Right forelimb (tissue), 1 donor: ENCODE results near the gene ENOX1.

Experiments
- DNase-seq: peaks from one replicate; pipeline ENCODE4 v3.0.0-alpha.2; 2018

Gene ENOX1

DNA sequence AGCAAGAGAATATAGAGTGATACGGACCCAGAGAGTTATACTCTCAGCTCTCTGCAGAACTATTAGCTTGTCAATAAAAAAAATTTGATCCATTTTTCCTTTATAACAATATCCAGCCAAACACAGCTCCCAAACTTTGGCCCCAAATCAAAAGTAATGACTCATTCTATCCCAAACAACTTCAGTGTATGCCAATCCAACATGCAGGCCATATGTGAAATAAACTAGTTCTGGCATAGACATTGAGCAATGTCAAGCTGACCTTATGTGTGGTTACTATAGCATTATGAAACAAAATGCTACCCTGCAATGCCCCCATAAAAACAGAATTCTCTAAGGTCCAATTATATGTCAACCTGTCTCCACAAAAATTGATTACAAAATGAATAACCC lies 553.9 kb downstream of the ENOX1 start:
- DNase-seq, result no peak

GRCh38 chr13:43232144-43232872 lies 554.5 kb downstream of the ENOX1 start:
- no peak for DNase-seq

DNA sequence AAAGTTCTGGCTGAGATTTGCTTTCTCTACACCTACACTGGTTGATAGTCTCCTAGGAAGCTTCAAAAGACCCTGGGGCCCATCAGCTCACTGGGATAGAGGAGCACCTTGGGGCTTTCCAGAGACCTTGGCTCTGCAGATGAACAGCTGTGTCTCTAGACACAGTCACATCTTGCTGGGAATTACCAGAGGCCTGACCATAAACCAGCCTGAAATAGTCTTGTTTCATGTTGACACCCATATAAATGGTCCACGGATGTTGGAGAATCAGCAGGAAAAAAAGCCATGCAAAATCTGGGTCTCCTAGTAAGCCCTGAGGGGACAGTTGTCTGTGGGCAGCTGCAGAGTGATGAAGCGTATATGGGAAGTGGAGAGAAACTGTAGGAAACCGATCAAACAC lies 555.8 kb downstream of the ENOX1 start:
- DNase-seq, result no peak

DNA sequence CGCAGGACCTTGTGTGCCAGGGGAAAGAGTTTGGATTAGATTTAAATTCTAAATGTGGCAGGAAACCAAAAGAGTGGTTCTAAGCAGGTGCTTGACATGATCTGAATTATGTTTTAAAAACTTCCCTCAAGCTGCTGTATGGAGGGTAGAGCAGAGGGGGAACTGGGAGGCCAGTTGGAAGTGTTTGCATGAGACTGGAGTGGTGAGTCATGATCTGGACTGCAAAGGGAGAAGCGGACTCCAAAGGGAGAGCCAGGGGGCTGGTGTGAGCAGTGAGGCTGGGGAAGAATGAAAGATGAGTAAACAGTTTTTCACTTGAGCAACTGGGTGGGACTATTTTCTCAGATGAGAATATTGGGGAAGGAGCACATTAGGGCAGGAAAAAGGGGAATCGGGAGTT lies 557.3 kb downstream of the ENOX1 start:
- no peak for DNase-seq

- DNase-seq, result no peak
Observed at GRCh38 chr13:43227721-43228120, 559.1 kb downstream of the ENOX1 start.

DNA sequence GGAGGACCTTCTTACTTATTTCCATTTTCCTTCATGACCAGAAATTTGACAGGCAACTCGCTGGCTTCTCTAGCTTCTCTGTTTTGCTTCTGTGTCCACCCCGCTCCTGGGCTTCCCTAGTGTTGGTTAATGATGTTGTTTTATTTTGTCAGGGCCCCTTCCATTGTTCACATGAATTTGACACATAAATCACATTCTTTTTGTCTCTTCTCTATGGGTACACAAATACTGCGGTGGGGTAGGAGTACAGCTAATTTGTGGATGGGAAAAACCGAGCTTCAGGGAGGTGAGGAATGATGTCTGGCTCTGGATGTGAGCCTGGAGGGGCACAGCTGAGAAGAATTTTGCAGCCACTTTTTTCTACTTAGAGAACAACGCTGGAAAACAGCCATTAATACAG lies 563.6 kb downstream of the ENOX1 start:
- no peak for DNase-seq

DNA sequence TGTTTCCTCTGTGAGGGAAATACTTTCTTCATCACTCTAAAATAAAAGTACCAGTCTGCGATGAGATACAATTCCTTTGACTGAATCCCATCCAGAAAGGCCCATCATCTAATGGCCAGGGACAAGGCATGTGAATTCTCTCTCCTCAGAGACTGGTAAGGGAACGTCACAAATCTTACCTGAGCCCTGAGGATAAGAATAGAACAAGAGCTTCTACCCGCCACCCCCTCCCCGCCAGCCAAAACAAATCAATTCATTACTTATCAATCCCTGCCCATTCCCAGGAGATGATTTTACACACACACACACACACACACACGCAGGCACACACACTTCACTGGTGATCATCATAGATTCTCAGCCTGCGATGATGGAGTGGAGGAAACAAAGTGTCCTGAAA lies 564.7 kb downstream of the ENOX1 start:
- DNase-seq, result no peak

GRCh38 chr13:43221611-43222010 lies 565.2 kb downstream of the ENOX1 start:
- DNase-seq, result no peak

GRCh38 chr13:43220873-43221595 lies 565.7 kb downstream of the ENOX1 start:
- DNase-seq, result no peak

GRCh38 chr13:43214124-43214523 lies 572.6 kb downstream of the ENOX1 start:
- DNase-seq, result no peak

GRCh38 chr13:43206838-43207237 lies 579.9 kb downstream of the ENOX1 start:
- no peak for DNase-seq

GRCh38 chr13:43205416-43205815 lies 581.4 kb downstream of the ENOX1 start:
- DNase-seq, result no peak

DNA sequence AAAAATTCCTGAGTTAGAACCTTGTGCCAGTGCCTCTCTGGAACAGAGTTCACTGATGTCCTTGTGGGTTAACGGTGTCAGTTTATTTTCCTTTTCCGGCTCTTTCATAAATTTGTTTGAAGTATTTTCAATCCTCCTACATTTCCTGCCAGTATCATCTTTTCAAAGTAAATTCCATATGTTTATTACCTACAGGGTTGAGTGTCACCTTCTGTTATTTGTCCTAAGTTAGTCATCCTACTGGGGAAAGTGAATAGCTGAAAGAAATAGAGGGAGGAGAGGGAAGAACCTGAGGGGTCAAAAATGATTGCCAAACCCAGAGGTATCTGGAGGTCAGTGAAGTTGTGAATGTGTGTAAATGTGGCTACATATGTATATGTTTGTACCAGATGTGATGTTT lies 582.2 kb downstream of the ENOX1 start:
- DNase-seq, result no peak

DNA sequence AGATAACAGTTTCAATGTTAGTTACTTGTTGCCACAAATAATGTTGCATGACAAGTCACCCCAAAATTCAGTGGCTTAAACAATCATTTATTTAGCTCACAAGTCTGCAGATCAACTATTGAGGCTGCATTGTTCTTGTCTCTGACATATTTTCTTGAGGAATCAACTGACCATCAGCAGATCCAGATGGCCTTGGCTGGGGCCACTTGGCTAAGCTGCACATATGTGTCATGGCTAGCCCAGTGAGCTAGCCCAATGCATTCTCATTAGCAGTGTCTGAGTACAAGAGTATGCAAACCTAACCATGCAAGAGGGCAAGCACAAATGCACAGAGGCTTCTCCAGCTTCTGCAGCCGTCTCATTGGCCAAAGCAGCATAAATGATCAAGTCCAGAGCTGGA lies 583.0 kb downstream of the ENOX1 start:
- no peak for DNase-seq

- DNase-seq, result no peak
Observed at GRCh38 chr13:43200736-43201135, 586.0 kb downstream of the ENOX1 start.

GRCh38 chr13:43200307-43200706 lies 586.5 kb downstream of the ENOX1 start:
- no peak for DNase-seq

- no peak for DNase-seq
Observed at GRCh38 chr13:43196750-43197370, 589.9 kb downstream of the ENOX1 start.

GRCh38 chr13:43196086-43196621 lies 590.6 kb downstream of the ENOX1 start:
- peak; percentile 56 for DNase-seq

GRCh38 chr13:43195551-43195950 lies 591.2 kb downstream of the ENOX1 start:
- no peak for DNase-seq

DNA sequence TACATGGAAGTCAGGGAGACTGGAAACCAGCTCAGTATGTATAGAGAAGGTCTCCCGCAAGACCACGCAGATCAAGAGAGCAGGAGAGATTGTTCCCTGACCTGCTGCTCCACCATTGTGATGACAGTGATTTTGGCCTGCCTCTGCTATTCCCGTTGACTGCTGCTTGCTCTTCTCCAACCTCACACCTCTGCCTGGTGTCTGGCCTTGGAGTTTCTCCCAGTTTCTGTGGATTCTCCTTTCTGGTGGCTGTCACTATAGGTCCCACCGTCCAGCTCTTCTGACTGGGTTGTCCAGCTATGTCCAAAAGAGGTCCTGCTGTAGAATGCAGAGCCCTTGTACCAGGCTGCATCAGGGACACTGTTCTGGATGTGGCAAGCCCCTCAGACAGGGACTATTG lies 591.7 kb downstream of the ENOX1 start:
- DNase-seq, result no peak

GRCh38 chr13:43193789-43194420 lies 592.9 kb downstream of the ENOX1 start:
- no peak for DNase-seq

DNA sequence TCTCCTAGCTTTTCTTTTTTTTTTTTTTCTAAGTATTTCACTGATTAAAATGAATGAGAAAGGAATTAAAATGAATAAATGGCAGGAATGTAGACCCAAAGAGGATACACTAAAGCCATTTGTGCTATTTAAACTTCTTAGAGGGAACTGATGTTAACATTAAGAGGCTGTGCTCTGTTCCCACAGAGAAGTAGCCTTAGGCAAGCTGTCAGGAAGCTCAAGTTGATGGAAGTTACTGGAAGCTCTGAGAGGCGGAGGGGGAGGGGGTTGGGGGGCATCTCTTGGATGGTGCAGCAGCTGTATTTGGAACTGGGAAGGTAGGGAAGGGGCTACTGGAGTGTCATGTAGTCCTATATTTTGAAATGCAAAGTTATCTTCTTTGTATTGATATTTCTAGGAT lies 595.2 kb downstream of the ENOX1 start:
- no peak for DNase-seq

DNA sequence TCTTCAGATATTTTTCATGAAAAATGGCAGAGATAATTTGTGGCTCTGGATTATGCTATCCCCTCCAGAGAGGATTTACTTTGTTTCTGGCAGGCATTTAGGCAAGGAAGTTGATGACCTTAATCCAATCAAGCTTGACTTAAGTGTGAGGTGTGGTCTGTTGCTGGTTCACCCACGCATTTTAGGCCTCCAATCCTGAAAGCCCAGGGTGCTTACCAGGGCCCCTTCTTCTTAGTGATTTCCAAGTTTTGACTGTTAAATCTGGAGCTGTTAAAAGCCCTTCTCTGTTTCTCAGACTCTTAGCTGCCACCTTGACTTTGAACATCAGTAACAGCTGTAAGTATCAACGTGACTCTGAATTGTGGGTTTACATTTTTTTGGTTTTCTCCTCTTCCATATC lies 601.5 kb downstream of the ENOX1 start:
- no peak for DNase-seq
